NB4 (cell line): ENCODE data around the gene RHOH.

ENCODE experiments used
- POLR2A ChIP-seq: IDR thresholded peaks from 2 replicates; pipeline ENCODE4 v1.6.1; 2011; ENCODE audit warnings: mild to moderate bottlenecking; ENCODE audit not compliant: insufficient read length; ENCODE audit errors: extremely low read depth
- TF ChIP-seq, protein P1 (sequence below): IDR thresholded peaks from one replicate; pipeline ENCODE4 v1.5.1; 2012; ENCODE audit warnings: low read depth, low read length
- TF ChIP-seq, protein P2 (sequence below): IDR thresholded peaks from 2 replicates; pipeline ENCODE4 v1.6.1; 2011; ENCODE audit warnings: low read depth, low read length

DNA sequence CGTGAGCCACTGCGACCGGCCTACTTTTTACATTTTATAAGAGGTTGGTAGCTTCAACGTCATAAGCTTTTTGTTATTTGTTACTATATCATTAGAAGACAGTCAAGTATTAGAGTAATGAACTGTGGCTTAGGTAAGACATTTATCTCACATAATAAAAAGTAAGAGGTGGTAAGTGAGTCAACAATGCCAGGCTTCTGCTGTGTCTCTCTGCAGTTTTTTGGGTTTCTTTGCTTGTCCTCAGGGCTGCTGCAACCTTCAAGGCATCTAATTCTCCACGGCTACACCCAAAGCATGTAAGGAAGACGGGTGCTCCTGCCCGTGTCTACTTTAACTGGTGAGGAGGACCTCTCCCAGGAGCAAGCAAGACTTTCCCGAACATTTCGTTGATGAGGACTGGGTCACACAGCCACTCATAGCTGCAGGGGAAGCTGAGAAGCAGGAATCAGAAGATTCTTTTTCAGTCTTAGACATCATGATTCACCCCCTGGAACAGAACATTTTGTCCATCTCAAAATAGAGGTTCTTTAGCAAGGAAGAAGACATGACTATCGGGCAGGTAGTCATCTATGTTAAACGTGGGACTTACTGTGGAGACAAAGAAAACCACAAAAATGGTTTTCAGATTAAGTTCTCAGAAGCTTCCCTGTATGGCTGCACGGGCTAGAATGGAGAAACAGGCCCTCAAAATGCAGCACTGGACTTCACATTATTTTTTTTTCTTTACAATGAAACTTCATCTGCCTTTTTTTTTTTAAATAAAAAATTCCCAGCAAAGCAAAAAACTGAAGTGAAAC is 13.0 kb upstream of the RHOH start:
- TF ChIP-seq POLR2A = no peak
- TF ChIP-seq, protein P1, sequence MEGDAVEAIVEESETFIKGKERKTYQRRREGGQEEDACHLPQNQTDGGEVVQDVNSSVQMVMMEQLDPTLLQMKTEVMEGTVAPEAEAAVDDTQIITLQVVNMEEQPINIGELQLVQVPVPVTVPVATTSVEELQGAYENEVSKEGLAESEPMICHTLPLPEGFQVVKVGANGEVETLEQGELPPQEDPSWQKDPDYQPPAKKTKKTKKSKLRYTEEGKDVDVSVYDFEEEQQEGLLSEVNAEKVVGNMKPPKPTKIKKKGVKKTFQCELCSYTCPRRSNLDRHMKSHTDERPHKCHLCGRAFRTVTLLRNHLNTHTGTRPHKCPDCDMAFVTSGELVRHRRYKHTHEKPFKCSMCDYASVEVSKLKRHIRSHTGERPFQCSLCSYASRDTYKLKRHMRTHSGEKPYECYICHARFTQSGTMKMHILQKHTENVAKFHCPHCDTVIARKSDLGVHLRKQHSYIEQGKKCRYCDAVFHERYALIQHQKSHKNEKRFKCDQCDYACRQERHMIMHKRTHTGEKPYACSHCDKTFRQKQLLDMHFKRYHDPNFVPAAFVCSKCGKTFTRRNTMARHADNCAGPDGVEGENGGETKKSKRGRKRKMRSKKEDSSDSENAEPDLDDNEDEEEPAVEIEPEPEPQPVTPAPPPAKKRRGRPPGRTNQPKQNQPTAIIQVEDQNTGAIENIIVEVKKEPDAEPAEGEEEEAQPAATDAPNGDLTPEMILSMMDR = no peak
- TF ChIP-seq, protein P2, sequence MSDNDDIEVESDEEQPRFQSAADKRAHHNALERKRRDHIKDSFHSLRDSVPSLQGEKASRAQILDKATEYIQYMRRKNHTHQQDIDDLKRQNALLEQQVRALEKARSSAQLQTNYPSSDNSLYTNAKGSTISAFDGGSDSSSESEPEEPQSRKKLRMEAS = no peak
